Heart right ventricle (tissue), 16 donors: ENCODE results near the gene NR5A2. TPM values are rescaled to one million over a fixed set of nuclear protein-coding genes. Genes with fewer than 3 reads are reported as not detected.

Experiments
- ATAC-seq, 8 donors: fragments of 200-7000 bp; cut with Tn5 transposase; one replicate each; pipeline ENCODE4 v1.9.1; 2020; ENCODE audit warnings: mild to moderate bottlenecking in 8 of 8, moderate library complexity in 8 of 8, moderate number of reproducible peaks in 1 of 8
- DNase-seq, 2 donors: peaks; one replicate each; pipeline ENCODE4 v3.0.0-alpha.2; 2020
- H3K27ac ChIP-seq, 10 donors: fragments of 200-600 bp; sonication (generic) in 2 of 10; one replicate each; pipeline versions ENCODE4 v1.5.0 to v1.8.0; 2020 to 2022; ENCODE audit warnings: mild to moderate bottlenecking in 3 of 10
- H3K27me3 ChIP-seq, 7 donors: fragments of 200-600 bp; one replicate each; pipeline ENCODE4 v1.8.0; 2021 to 2022; ENCODE audit warnings: mild to moderate bottlenecking in 2 of 7
- H3K36me3 ChIP-seq, 9 donors: fragments of 200-600 bp; sonication (generic) in 1 of 9; one replicate each; pipeline versions ENCODE4 v1.5.0 to v1.8.0; 2020 to 2022; ENCODE audit warnings: mild to moderate bottlenecking in 2 of 9
- H3K4me1 ChIP-seq, 9 donors: fragments of 200-600 bp; sonication (generic) in 1 of 9; one replicate each; pipeline versions ENCODE4 v1.5.0 to v1.8.0; 2020 to 2022; ENCODE audit warnings: mild to moderate bottlenecking in 4 of 9
- H3K4me3 ChIP-seq, 10 donors: fragments of 200-600 bp; sonication (generic) in 2 of 10; one replicate each; pipeline versions ENCODE4 v1.5.0 to v1.8.0; 2020 to 2022; ENCODE audit warnings: mild to moderate bottlenecking in 7 of 10, moderate library complexity in 2 of 10
- H3K9me3 ChIP-seq, 11 donors: fragments of 200-600 bp in 10 of 11; sonication (generic) in 2 of 11; one replicate each; pipeline versions ENCODE4 v1.5.0 to v1.8.0; 2013 to 2022; ENCODE audit warnings: mild to moderate bottlenecking in 2 of 11, control low read depth in 1 of 11, moderate library complexity in 1 of 11
- CTCF ChIP-seq, 9 donors: fragments of 200-600 bp; sonication (generic) in 2 of 9; IDR thresholded peaks; one replicate each; pipeline versions ENCODE4 v1.5.0 to v1.8.0; 2021 to 2022; ENCODE audit warnings: antibody characterized with exemption in 9 of 9, mild to moderate bottlenecking in 5 of 9, moderate library complexity in 1 of 9
- WGBS, 2 donors: extraction: QIAGEN DNeasy Blood & Tissue Kit; methylation state at CpG; one replicate each; pipeline ENCODE4 v1.1.7; 2013; ENCODE audit warnings: inconsistent platforms in 1 of 2; 5-methylcytosine and 5-hydroxymethylcytosine counted together
- intact Hi-C, 10 donors: fragments of 100-400 bp; cut with DNase I; formaldehyde crosslinking; loops; one replicate each; pipeline versions ENCODE4 v1.11.1 to v1.14.2; 2022
- polyA plus RNA-seq, 2 donors: library from polyadenylated mRNA; stranded (reverse); fragments of 200-250 nt; gene quantifications; one replicate each; pipeline ENCODE4 v1.2.3, GENCODE V29; 2013
- total RNA-seq, 10 donors: library from RNA; stranded (reverse); fragmentation: NEBNext Ultra II Directional in 3 of 10; extraction: Animal tissue kit (Norgen Biotek cat#: 25700) in 3 of 10; gene quantifications; one replicate each; pipeline versions ENCODE4 v1.2.1 to v1.2.4, GENCODE V29; 2021 to 2023
- donor health status: Arrhythmogenic right ventricular cardiomyopathy.
- donor health status: ischemic (EF 13 %, LVEDD 7.1; RV severe dilation, severe dysfunction).
- donor health status: healthy with polysubstance abuse.
- donor health status: DM: no; HTN: yes; CAD: no.
- donor health status: DM: no; HTN: no; CAD: no.
- donor health status: ischemic (EF 25% LVEDD 6.9; RV normal size, moderate dysfunction).
- donor health status: ischemic (EF 25% LVEDD 5.7; RV mildly dilated, moderate dysfunction).
- donor health status: healthy.
- donor health status: DM: yes; HTN: yes; CAD: no.
- donor health status: Ischemic cardiomyopathy.
- donor health status: ischemic (EF 35%, LVEDD 5.7; RV mildly dilated, moderate dysfunction).
- donor health status: nonischemic (EF 11% LVEDD 7.7; RV severe dilation, severe dysfunction).
- donor health status: DM: yes; HTN: yes; CAD: no.
- donor health status: PGD.
- donor health status: ischemic (EF 29% LVEDD 5.4; RV normal size, mild dysfunction).
- donor health status: nonischemic (EF 23%, LVEDD 6.1; RV moderate dilation, normal function).

Gene NR5A2
- total and polyA plus RNA-seq, 12 donors, result 0.52 to 1.9 (median 1.3) TPM

- H3K4me1 ChIP-seq, result no peaks in the 10 kb centered on the region
- no peak for DNase-seq
- no peaks in the 10 kb centered on the region for H3K27me3 ChIP-seq
- H3K27ac ChIP-seq, result no peak overlapping the region
- intact Hi-C loops, result no loop called here
- H3K36me3 ChIP-seq, result no peaks in the 10 kb centered on the region
- WGBS, 2 donors, result 84 to 85% methylated on average over 3 of the region's 3 CpGs
- no peak for ATAC-seq
- no peak overlapping the region for H3K4me3 ChIP-seq
- no peaks in the 10 kb centered on the region for H3K9me3 ChIP-seq
- TF ChIP-seq CTCF (IDR thresholded peaks at IDR 0.05), result no peak
Measured at GRCh38 chr1:200006711-200007110, 20.8 kb upstream of the NR5A2 start.

GRCh38 chr1:200015811-200016210 is 11.7 kb upstream of the NR5A2 start:
- DNase-seq, result no peak
- Histone ChIP-seq H3K4me3 (no peak overlapping the region), H3K27me3 (peaks cover 0 to 21% (median 0%) of the 10 kb centered on the region in 7 donors), H3K27ac (no peak overlapping the region), H3K4me1 (no peaks in the 10 kb centered on the region), H3K36me3 (no peaks in the 10 kb centered on the region), H3K9me3 (no peaks in the 10 kb centered on the region)
- WGBS, 2 donors, result 65 to 87% methylated on average over 2 of the region's 2 CpGs
- ATAC-seq, result no peak
- TF ChIP-seq CTCF (IDR thresholded peaks at IDR 0.05), result no peak
- intact Hi-C loops, result no loop called here

- DNase-seq, result no peak
- Histone ChIP-seq H3K4me3 (no peak overlapping the region), H3K27me3 (peaks cover 0 to 49% (median 28%) of the 10 kb centered on the region in 7 donors), H3K27ac (no peak overlapping the region), H3K4me1 (no peaks in the 10 kb centered on the region), H3K9me3 (no peaks in the 10 kb centered on the region), H3K36me3 (no peaks in the 10 kb centered on the region)
- no peak for ATAC-seq
- intact Hi-C loops, result no loop called here
- no peak for TF ChIP-seq CTCF (IDR thresholded peaks at IDR 0.05)
- WGBS, 2 donors, result 77 to 85% methylated on average over 1 of the region's 1 CpG
Measured at GRCh38 chr1:200021577-200022238, 5.8 kb upstream of the NR5A2 start.

GRCh38 chr1:200022239-200022804 is 5.2 kb upstream of the NR5A2 start:
- 90 to 91% methylated on average over 4 of the region's 4 CpGs for WGBS, 2 donors
- Histone ChIP-seq H3K27ac (no peak overlapping the region), H3K9me3 (no peaks in the 10 kb centered on the region), H3K36me3 (no peaks in the 10 kb centered on the region), H3K27me3 (peaks cover 0 to 55% (median 30%) of the 10 kb centered on the region in 7 donors), H3K4me1 (no peaks in the 10 kb centered on the region), H3K4me3 (no peak overlapping the region)
- ATAC-seq, result no peak
- intact Hi-C loops, result no loop called here
- no peak for DNase-seq
- no peak for TF ChIP-seq CTCF (IDR thresholded peaks at IDR 0.05)
